Measurements from ENCODE around the gene HOXA3. TPM values are rescaled to one million over a fixed set of nuclear protein-coding genes. Genes with fewer than 3 reads are reported as not detected.

Gene HOXA3
- total RNA-seq, 1 experiment from 2014 or later: 22.6 TPM

- Histone ChIP-seq H3K9me3 (no peaks in the 10 kb centered on the region), H3K27me3 (replicated peaks; ENCODE audit: control insufficient read depth, insufficient read depth, low read length) (no peaks in the 10 kb centered on the region), H3K36me3 (ENCODE audit: control insufficient read depth, insufficient read depth, low read length) (no peaks in the 10 kb centered on the region), H3K4me1 (0 out of 2 replicates have a peak, but pooled peaks cover 3% of the 10 kb centered on the region), H3K4me3 (ENCODE audit: low read depth, low read length) (no peak overlapping the region)
- POLR2A ChIA-PET: no interaction called here
- BruUV-seq (replicated peaks): no TSS peak
- peaks cover 4% of the 10 kb centered on the region for H3K4me1 Mint-ChIP-seq (ENCODE audit: low read depth, unreplicated experiment)
- no peak for DNase-seq
- no peaks in the 10 kb centered on the region for H3K36me3 Mint-ChIP-seq (ENCODE audit: insufficient read depth, unreplicated experiment)
- no peak for TF ChIP-seq CTCF (IDR thresholded peaks at IDR 0.05; ENCODE audit: insufficient read depth in 1 of 2, low read depth in 1 of 2, low read length in 1 of 2, severe bottlenecking in 1 of 2, unreplicated experiment in 1 of 2)
- no peak overlapping the region for H3K4me3 Mint-ChIP-seq (ENCODE audit: unreplicated experiment)
- intact Hi-C loops (cut with micrococcal nuclease; ENCODE audit: unreplicated experiment): no loop called here
- H3K27ac Mint-ChIP-seq (ENCODE audit: unreplicated experiment): no peak overlapping the region
- CTCF ChIA-PET: no interaction called here
- H3K9me3 Mint-ChIP-seq (ENCODE audit: unreplicated experiment): no peaks in the 10 kb centered on the region
- no peaks in the 10 kb centered on the region for H3K27me3 Mint-ChIP-seq (ENCODE audit: insufficient read depth, unreplicated experiment)
Measured at GRCh38 chr7:27065709-27066108, 86.7 kb downstream of the HOXA3 start.

GRCh38 chr7:27064661-27065060 is 87.7 kb downstream of the HOXA3 start:
- DNase-seq: no peak
- no peak for TF ChIP-seq CTCF (IDR thresholded peaks at IDR 0.05; ENCODE audit: insufficient read depth in 1 of 2, low read depth in 1 of 2, low read length in 1 of 2, severe bottlenecking in 1 of 2, unreplicated experiment in 1 of 2)
- no TSS peak for BruUV-seq (replicated peaks)
- Histone ChIP-seq H3K36me3 (ENCODE audit: control insufficient read depth, insufficient read depth, low read length) (no peaks in the 10 kb centered on the region), H3K4me1 (0 out of 2 replicates have a peak, but pooled peaks cover 3% of the 10 kb centered on the region), H3K9me3 (no peaks in the 10 kb centered on the region), H3K4me3 (ENCODE audit: low read depth, low read length) (no peak overlapping the region), H3K27me3 (replicated peaks; ENCODE audit: control insufficient read depth, insufficient read depth, low read length) (no peaks in the 10 kb centered on the region)
- ChIA-PET CTCF (no interaction called here), POLR2A (no interaction called here)
- Mint-ChIP-seq H3K27ac (ENCODE audit: unreplicated experiment) (no peak overlapping the region), H3K4me1 (ENCODE audit: low read depth, unreplicated experiment) (peaks cover 5% of the 10 kb centered on the region), H3K9me3 (ENCODE audit: unreplicated experiment) (no peaks in the 10 kb centered on the region), H3K27me3 (ENCODE audit: insufficient read depth, unreplicated experiment) (no peaks in the 10 kb centered on the region), H3K4me3 (ENCODE audit: unreplicated experiment) (no peak overlapping the region), H3K36me3 (ENCODE audit: insufficient read depth, unreplicated experiment) (no peaks in the 10 kb centered on the region)
- intact Hi-C loops (cut with micrococcal nuclease; ENCODE audit: unreplicated experiment): no loop called here

GRCh38 chr7:27064159-27064558 is 88.2 kb downstream of the HOXA3 start:
- intact Hi-C loops (cut with micrococcal nuclease; ENCODE audit: unreplicated experiment): no loop called here
- no peak for DNase-seq
- Histone ChIP-seq H3K27me3 (replicated peaks; ENCODE audit: control insufficient read depth, insufficient read depth, low read length) (no peaks in the 10 kb centered on the region), H3K36me3 (ENCODE audit: control insufficient read depth, insufficient read depth, low read length) (no peaks in the 10 kb centered on the region), H3K4me1 (peaks cover 3% of the 10 kb centered on the region; the same call in 1 of the 2 replicates), H3K9me3 (no peaks in the 10 kb centered on the region), H3K4me3 (ENCODE audit: low read depth, low read length) (no peak overlapping the region)
- no peak overlapping the region for H3K27ac Mint-ChIP-seq (ENCODE audit: unreplicated experiment)
- no TSS peak for BruUV-seq (replicated peaks)
- no peak for TF ChIP-seq CTCF (IDR thresholded peaks at IDR 0.05; ENCODE audit: insufficient read depth in 1 of 2, low read depth in 1 of 2, low read length in 1 of 2, severe bottlenecking in 1 of 2, unreplicated experiment in 1 of 2)
- no peaks in the 10 kb centered on the region for H3K36me3 Mint-ChIP-seq (ENCODE audit: insufficient read depth, unreplicated experiment)
- CTCF ChIA-PET: no interaction called here
- H3K9me3 Mint-ChIP-seq (ENCODE audit: unreplicated experiment): no peaks in the 10 kb centered on the region
- peaks cover 2% of the 10 kb centered on the region for H3K27me3 Mint-ChIP-seq (ENCODE audit: insufficient read depth, unreplicated experiment)
- POLR2A ChIA-PET: no interaction called here
- peaks cover 5% of the 10 kb centered on the region for H3K4me1 Mint-ChIP-seq (ENCODE audit: low read depth, unreplicated experiment)
- no peak overlapping the region for H3K4me3 Mint-ChIP-seq (ENCODE audit: unreplicated experiment)
